IMR-90 (cell line): ENCODE measurements around the gene EEF2K. TPM values are rescaled to one million over a fixed set of nuclear protein-coding genes. Genes with fewer than 3 reads are reported as not detected.

Source experiments
- ATAC-seq: fragments of 200-7000 bp; cut with Tn5 transposase; 2 replicates; pipeline ENCODE4 v1.9.1; 2020; ENCODE audit warnings: low read depth, mild to moderate bottlenecking, moderate library complexity
- BruUV-seq: library from RNA; stranded (reverse); fragments of 400-500 nt; replicated peaks from 2 replicates; lab custom pipeline; 2021; lab: Mats Ljungman, UMichigan
- CTCF ChIA-PET: fragments of 300-600 bp; formaldehyde crosslinking; extraction: SDS; loops from one replicate; lab custom pipeline; 2021; ENCODE audit warnings: antibody characterized with exemption; lab: Yijun Ruan, JAX
- POLR2A ChIA-PET: fragments of 300-600 bp; sonication (Branson Sonifier 250); formaldehyde crosslinking; loops from one replicate; lab custom pipeline; 2022; ENCODE audit warnings: antibody characterized with exemption; ENCODE audit not compliant: unreplicated experiment; lab: Charles Lee
- DNase-seq: peaks from one replicate; pipeline ENCODE4 v3.0.0; 2013
- H2AFZ ChIP-seq: replicated peaks from 2 replicates; pipeline ENCODE3; 2013; ENCODE audit warnings: low read length, mild to moderate bottlenecking; ENCODE audit not compliant: poor library complexity
- H2AK5ac ChIP-seq: 2 replicates; pipeline ENCODE4 v1.6.1; 2013; ENCODE audit warnings: low read depth, low read length, inconsistent platforms
- H2AK9ac ChIP-seq: replicated peaks from 2 replicates; pipeline ENCODE3; 2013; ENCODE audit warnings: mild to moderate bottlenecking, low read depth, low read length, moderate library complexity; ENCODE audit not compliant: poor library complexity
- H2BK120ac ChIP-seq: 2 replicates; pipeline ENCODE4 v1.6.1; 2013; ENCODE audit warnings: low read depth, low read length, inconsistent platforms
- H2BK15ac ChIP-seq: 3 replicates; pipeline ENCODE4 v1.6.1; 2013; ENCODE audit warnings: low read depth, low read length, inconsistent platforms
- H2BK20ac ChIP-seq: 2 replicates; pipeline ENCODE4 v1.6.1; 2013; ENCODE audit warnings: low read depth, mild to moderate bottlenecking, inconsistent platforms, low read length, moderate library complexity
- H2BK5ac ChIP-seq: 2 replicates; pipeline ENCODE4 v1.6.1; 2013; ENCODE audit warnings: mild to moderate bottlenecking, low read depth, low read length, inconsistent platforms; ENCODE audit not compliant: poor library complexity, severe bottlenecking
- H3K14ac ChIP-seq: replicated peaks from 2 replicates; pipeline ENCODE4 v1.6.1; 2013; ENCODE audit warnings: low read depth, low read length, inconsistent platforms
- H3K18ac ChIP-seq: 2 replicates; pipeline ENCODE4 v1.6.1; 2013; ENCODE audit warnings: low read depth, low read length, control low read depth
- H3K23ac ChIP-seq: 2 replicates; pipeline ENCODE4 v1.6.1; 2013; ENCODE audit warnings: low read depth, low read length, inconsistent platforms
- H3K27ac ChIP-seq: 2 replicates; pipeline ENCODE4 v1.5.1; 2013; ENCODE audit warnings: mild to moderate bottlenecking, control low read depth, low read length; ENCODE audit not compliant: insufficient read depth
- H3K27me3 ChIP-seq: 2 replicates; pipeline ENCODE4 v1.6.1; 2013; ENCODE audit warnings: low read length; ENCODE audit not compliant: control insufficient read depth, insufficient read depth
- H3K36me3 ChIP-seq: 2 replicates; pipeline ENCODE4 v1.6.1; 2013; ENCODE audit warnings: low read length, mixed read lengths; ENCODE audit not compliant: control insufficient read depth, insufficient read depth
- H3K4ac ChIP-seq: 2 replicates; pipeline ENCODE4 v1.6.1; 2013; ENCODE audit warnings: low read depth, low read length, inconsistent platforms
- H3K4me1 ChIP-seq: 2 replicates; pipeline ENCODE4 v1.6.1; 2013; ENCODE audit warnings: low read length, mixed read lengths; ENCODE audit not compliant: control insufficient read depth, insufficient read depth
- H3K4me2 ChIP-seq: 2 replicates; pipeline ENCODE4 v1.6.1; 2013; ENCODE audit warnings: low read depth, mild to moderate bottlenecking, control low read depth, low read length, moderate library complexity
- H3K4me3 ChIP-seq: 2 replicates; pipeline ENCODE4 v1.5.1; 2013; ENCODE audit warnings: low read depth, mild to moderate bottlenecking, control low read depth, low read length, moderate library complexity; ENCODE audit not compliant: insufficient read depth
- H3K56ac ChIP-seq: 2 replicates; pipeline ENCODE4 v1.6.1; 2013; ENCODE audit warnings: low read length, inconsistent platforms; ENCODE audit not compliant: insufficient read depth; ENCODE audit errors: extremely low read depth
- H3K79me1 ChIP-seq, 2 experiments: 2 replicates each; pipeline ENCODE4 v1.6.1; 2013; ENCODE audit warnings: low read length in 2 of 2, inconsistent platforms in 1 of 2, low read depth in 1 of 2
- H3K9ac ChIP-seq: 2 replicates; pipeline ENCODE4 v1.6.1; 2013; ENCODE audit warnings: low read depth, low read length, control low read depth
- H3K9me1 ChIP-seq: 2 replicates; pipeline ENCODE4 v1.6.1; 2013; ENCODE audit warnings: low read length, inconsistent platforms; ENCODE audit not compliant: insufficient read depth
- H3K9me3 ChIP-seq: 2 replicates; pipeline ENCODE4 v1.6.1; 2013; ENCODE audit warnings: low read length; ENCODE audit not compliant: control insufficient read depth, insufficient read depth
- H4K20me1 ChIP-seq: 2 replicates; pipeline ENCODE4 v1.6.1; 2013; ENCODE audit warnings: low read length, inconsistent platforms; ENCODE audit not compliant: insufficient read depth
- H4K5ac ChIP-seq: 2 replicates; pipeline ENCODE4 v1.6.1; 2013; ENCODE audit warnings: mild to moderate bottlenecking, low read depth, low read length, control low read depth
- H4K8ac ChIP-seq, 2 experiments: 2 replicates each; pipeline ENCODE4 v1.6.1; 2013; ENCODE audit warnings: low read depth in 2 of 2, low read length in 2 of 2, control low read depth in 1 of 2, inconsistent platforms in 1 of 2
- H4K91ac ChIP-seq: 2 replicates; pipeline ENCODE4 v1.6.1; 2013; ENCODE audit warnings: low read depth, low read length, inconsistent platforms; ENCODE audit not compliant: insufficient read depth
- CHD1 ChIP-seq: IDR thresholded peaks from 2 replicates; pipeline ENCODE4 v1.6.1; 2012; ENCODE audit warnings: low read depth, low read length, improper control_type of control experiment
- MAFK ChIP-seq: IDR thresholded peaks from 2 replicates; pipeline ENCODE4 v1.6.1; 2012; ENCODE audit warnings: low read depth, low read length, improper control_type of control experiment
- MAZ ChIP-seq: IDR thresholded peaks from 2 replicates; pipeline ENCODE4 v1.6.1; 2012; ENCODE audit warnings: low read depth, mild to moderate bottlenecking, low read length, improper control_type of control experiment, moderate library complexity, borderline replicate concordance
- RAD21 ChIP-seq: IDR thresholded peaks from 2 replicates; pipeline ENCODE4 v1.6.1; 2012; ENCODE audit warnings: low read length, improper control_type of control experiment
- RFX5 ChIP-seq: IDR thresholded peaks from 2 replicates; pipeline ENCODE4 v1.8.0; 2012; ENCODE audit warnings: low read depth, mild to moderate bottlenecking, low read length, moderate library complexity
- WGBS, 2 experiments: methylation state at CpG; one replicate each; pipeline versions ENCODE4 v1.1.5 to v1.1.7; 2013; ENCODE audit warnings: missing lambda C conversion rate in 2 of 2; ENCODE audit not compliant: insufficient read length in 1 of 2; ENCODE audit errors: extremely low coverage in 2 of 2; 5-methylcytosine and 5-hydroxymethylcytosine counted together
- dilution Hi-C: fragments of 300-500 bp; cut with HindIII; formaldehyde crosslinking; loops from one replicate; pipeline ENCODE4 v1.14.3; 2018; ENCODE audit warnings: low sequenced_read_pairs; ENCODE audit not compliant: unreplicated experiment
- in situ Hi-C: fragments of 300-500 bp; cut with MboI; formaldehyde crosslinking; loops from 3 replicates; pipeline ENCODE4 v1.14.3; 2019; ENCODE audit warnings: low sequenced_read_pairs, inconsistent platforms, mixed read lengths
- intact Hi-C: fragments of 100-400 bp; cut with micrococcal nuclease; formaldehyde crosslinking; loops from 2 replicates; pipeline ENCODE4 v1.10.0; 2022
- polyA plus RNA-seq, 3 experiments: library from polyadenylated mRNA; depleted of rRNA; stranded (reverse); fragments of >200 nt; gene quantifications; 2 replicates each; pipeline ENCODE4 v1.2.3, GENCODE V29; 2012; ENCODE audit warnings: low replicate concordance in 1 of 3
- total RNA-seq: library from RNA; depleted of rRNA; stranded (reverse); fragments of >200 nt; gene quantifications from 2 replicates; pipeline ENCODE4 v1.2.3, GENCODE V29; 2012
- TF ChIP-seq, protein P1 (sequence below): conservative IDR thresholded peaks from 2 replicates; pipeline ENCODE4 v1.5.1; 2012; ENCODE audit warnings: mild to moderate bottlenecking, low read depth, low read length, improper control_type of control experiment

Gene EEF2K
- total and polyA plus RNA-seq, 2 of the 4 experiments (the other 2 are of a cell fraction): 9.7 to 16.5 TPM

DNA sequence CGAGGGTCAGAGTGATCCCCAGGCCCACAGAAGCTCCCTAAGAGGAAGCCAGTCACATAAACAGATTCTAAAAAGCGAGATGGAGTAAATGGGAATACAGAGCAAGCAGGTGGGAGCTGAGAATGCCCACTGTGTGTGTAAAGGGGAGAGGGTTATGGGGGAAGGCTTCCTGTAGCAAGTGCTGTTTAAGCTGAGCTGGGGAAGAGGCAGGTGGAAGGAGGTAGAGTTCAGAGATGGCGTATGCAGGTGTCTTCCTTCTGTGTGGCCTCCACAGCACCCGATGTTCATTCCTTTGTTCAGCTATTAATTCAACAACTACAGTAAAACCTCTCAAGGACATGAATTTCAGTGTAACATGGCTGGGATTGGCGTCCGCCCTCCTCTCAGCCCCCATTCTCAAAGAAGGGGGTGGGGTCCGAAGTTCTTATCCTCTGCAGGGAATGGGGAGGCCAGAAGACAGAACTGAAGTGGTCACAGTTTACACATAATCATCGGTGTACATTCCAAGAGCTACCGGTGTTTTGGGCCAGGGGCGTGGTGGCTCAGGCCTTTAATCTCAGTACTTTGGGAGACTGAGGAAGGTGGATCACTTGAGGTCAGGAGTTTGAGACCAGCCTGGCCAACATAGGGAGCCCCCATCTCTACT is 1.8 kb downstream of the EEF2K start (continued):
- TF ChIP-seq CHD1: no peak

DNA sequence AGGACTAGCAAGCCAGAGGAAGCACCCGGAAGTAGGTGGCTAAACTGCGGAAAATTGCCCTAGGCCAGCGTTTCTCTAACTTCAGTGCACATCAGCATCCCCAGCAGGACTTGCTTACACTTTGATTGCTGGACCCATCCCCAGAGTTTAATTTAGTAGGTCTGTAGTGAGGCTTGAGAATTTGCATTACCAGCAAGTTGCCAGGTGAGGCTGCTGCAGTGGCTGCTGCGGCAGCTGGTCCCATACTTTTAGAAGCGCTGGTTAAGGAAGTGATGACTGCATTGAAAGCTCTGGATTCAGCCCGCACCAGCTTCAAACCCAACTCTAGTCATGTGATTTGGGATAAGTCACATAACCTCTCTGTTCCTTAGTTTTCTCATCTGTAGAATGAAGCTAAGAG is 4.2 kb downstream of the EEF2K start:
- Histone ChIP-seq H2AK5ac (no peak overlapping the region), H4K5ac (no peak overlapping the region), H3K36me3 (peaks cover 5% of the 10 kb centered on the region), H2AFZ (no peak overlapping the region), H2BK15ac (no peak overlapping the region), H3K9me1 (peaks cover 9% of the 10 kb centered on the region), H3K4me1 (peaks cover 9% of the 10 kb centered on the region), H2BK120ac (no peak overlapping the region), H3K56ac (no peak overlapping the region; the same call in 1 of the 2 replicates), H2AK9ac (no peak overlapping the region), H3K14ac (no peak overlapping the region), H4K20me1 (peaks cover 39% of the 10 kb centered on the region), H3K9ac (no peak overlapping the region), H3K4me3 (no peak overlapping the region), H3K18ac (no peak overlapping the region), H4K8ac (no peak overlapping the region), H3K4me2 (no peak overlapping the region), H2BK20ac (no peak overlapping the region), H3K4ac (no peak overlapping the region), H3K27me3 (no peaks in the 10 kb centered on the region), H4K91ac (no peak overlapping the region), H3K23ac (no peak overlapping the region), H3K27ac (no peak overlapping the region), H2BK5ac (no peak overlapping the region), H3K79me1 (peaks cover 27 to 67% of the 10 kb centered on the region in 2 experiments), H3K9me3 (no peaks in the 10 kb centered on the region)
- BruUV-seq: no TSS peak
- in situ Hi-C loops: no loop called here
- CTCF ChIA-PET: no interaction called here
- no CpG with 5 or more reads among the region's 6 CpGs for WGBS, 2 experiments
- intact Hi-C loops: no loop called here
- no peak for ATAC-seq
- DNase-seq: no peak
- dilution Hi-C loops: no loop called here
- POLR2A ChIA-PET: no interaction called here
- TF ChIP-seq RFX5 (no peak), RAD21 (no peak), MAZ (no peak), MAFK (no peak)
- TF ChIP-seq, protein P1, sequence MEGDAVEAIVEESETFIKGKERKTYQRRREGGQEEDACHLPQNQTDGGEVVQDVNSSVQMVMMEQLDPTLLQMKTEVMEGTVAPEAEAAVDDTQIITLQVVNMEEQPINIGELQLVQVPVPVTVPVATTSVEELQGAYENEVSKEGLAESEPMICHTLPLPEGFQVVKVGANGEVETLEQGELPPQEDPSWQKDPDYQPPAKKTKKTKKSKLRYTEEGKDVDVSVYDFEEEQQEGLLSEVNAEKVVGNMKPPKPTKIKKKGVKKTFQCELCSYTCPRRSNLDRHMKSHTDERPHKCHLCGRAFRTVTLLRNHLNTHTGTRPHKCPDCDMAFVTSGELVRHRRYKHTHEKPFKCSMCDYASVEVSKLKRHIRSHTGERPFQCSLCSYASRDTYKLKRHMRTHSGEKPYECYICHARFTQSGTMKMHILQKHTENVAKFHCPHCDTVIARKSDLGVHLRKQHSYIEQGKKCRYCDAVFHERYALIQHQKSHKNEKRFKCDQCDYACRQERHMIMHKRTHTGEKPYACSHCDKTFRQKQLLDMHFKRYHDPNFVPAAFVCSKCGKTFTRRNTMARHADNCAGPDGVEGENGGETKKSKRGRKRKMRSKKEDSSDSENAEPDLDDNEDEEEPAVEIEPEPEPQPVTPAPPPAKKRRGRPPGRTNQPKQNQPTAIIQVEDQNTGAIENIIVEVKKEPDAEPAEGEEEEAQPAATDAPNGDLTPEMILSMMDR: no peak
